HepG2 (cell line): ENCODE data around the gene SPPL2B. TPM values are rescaled to one million over a fixed set of nuclear protein-coding genes. Genes with fewer than 3 reads are reported as not detected.

Experiments used
- ARNT2 ChIP-seq: sonication (generic); formaldehyde crosslinking; IDR thresholded peaks from 2 replicates; pipeline ENCODE4 v1.8.0; 2022; ENCODE audit warnings: mild to moderate bottlenecking, low read depth, missing genetic modification reagents, moderate library complexity
- BHLHE40 ChIP-seq: IDR thresholded peaks from 2 replicates; pipeline ENCODE4 v1.6.1; 2011; ENCODE audit warnings: low read length, improper control_type of control experiment
- ELF3 ChIP-seq: IDR thresholded peaks from 2 replicates; pipeline ENCODE4 v1.6.1; 2016; ENCODE audit warnings: missing genetic modification reagents, missing compliant biosample characterization
- EP300 ChIP-seq, 3 experiments: sonication (generic) in 1 of 3; formaldehyde crosslinking in 1 of 3; IDR thresholded peaks; 2 replicates each; pipeline versions ENCODE4 v1.5.1 to v1.6.1; 2011 to 2020; ENCODE audit warnings: low read depth in 2 of 3, low read length in 2 of 3, borderline replicate concordance in 1 of 3, improper control_type of control experiment in 1 of 3, mild to moderate bottlenecking in 1 of 3, missing genetic modification reagents in 1 of 3, moderate library complexity in 1 of 3
- ETV6 ChIP-seq: sonication (generic); formaldehyde crosslinking; conservative IDR thresholded peaks from 2 replicates; pipeline ENCODE4 v1.4.0; 2020; ENCODE audit warnings: missing genetic modification reagents
- FOXA3 ChIP-seq: IDR thresholded peaks from 2 replicates; pipeline ENCODE4 v1.6.1; 2016; ENCODE audit warnings: missing genetic modification reagents, missing compliant biosample characterization
- GATAD1 ChIP-seq: IDR thresholded peaks from 2 replicates; pipeline ENCODE4 v1.6.1; 2016; ENCODE audit warnings: missing genetic modification reagents, missing compliant biosample characterization
- HMGA1 ChIP-seq: sonication (generic); formaldehyde crosslinking; conservative IDR thresholded peaks from 2 replicates; pipeline ENCODE4 v1.4.0; 2020; ENCODE audit warnings: missing genetic modification reagents
- HOXA7 ChIP-seq: sonication (generic); formaldehyde crosslinking; IDR thresholded peaks from 2 replicates; pipeline ENCODE4 v1.8.1; 2022; ENCODE audit warnings: mild to moderate bottlenecking, missing genetic modification reagents, moderate library complexity
- HOXD1 ChIP-seq: sonication (generic); formaldehyde crosslinking; IDR thresholded peaks from 2 replicates; pipeline ENCODE4 v1.5.0; 2020; ENCODE audit warnings: missing genetic modification reagents
- MAFG ChIP-seq: sonication (generic); formaldehyde crosslinking; IDR thresholded peaks from 2 replicates; pipeline ENCODE4 v1.5.1; 2020; ENCODE audit warnings: mild to moderate bottlenecking, missing genetic modification reagents
- MYC ChIP-seq: sonication (generic); formaldehyde crosslinking; IDR thresholded peaks from 2 replicates; pipeline ENCODE4 v1.9.0; 2021; ENCODE audit warnings: missing genetic modification reagents, borderline replicate concordance
- NCOA2 ChIP-seq: sonication (generic); formaldehyde crosslinking; IDR thresholded peaks from 2 replicates; pipeline ENCODE4 v1.8.0; 2022; ENCODE audit warnings: inconsistent platforms
- SALL1 ChIP-seq: sonication (generic); formaldehyde crosslinking; IDR thresholded peaks from 2 replicates; pipeline ENCODE4 v1.8.0; 2022; ENCODE audit warnings: mild to moderate bottlenecking, missing genetic modification reagents
- SOX5 ChIP-seq: IDR thresholded peaks from 2 replicates; pipeline ENCODE4 v1.6.1; 2016; ENCODE audit warnings: borderline replicate concordance
- SP1 ChIP-seq, 2 experiments: fragments of 450-650 bp in 1 of 2; sonication (generic) in 1 of 2; formaldehyde crosslinking in 1 of 2; IDR thresholded peaks; 2 replicates each; pipeline versions ENCODE4 v1.4.0 to v1.6.1; 2016 to 2020; ENCODE audit warnings: missing genetic modification reagents in 1 of 2
- STAG1 ChIP-seq: sonication (generic); formaldehyde crosslinking; IDR thresholded peaks from 2 replicates; pipeline ENCODE4 v1.4.0; 2020; ENCODE audit warnings: missing genetic modification reagents
- ZNF660 ChIP-seq: sonication (generic); formaldehyde crosslinking; IDR thresholded peaks from 2 replicates; pipeline ENCODE4 v1.5.1; 2020; ENCODE audit warnings: mild to moderate bottlenecking, low read depth, missing genetic modification reagents, borderline replicate concordance
- ZNF777 ChIP-seq: sonication (generic); formaldehyde crosslinking; IDR thresholded peaks from 2 replicates; pipeline ENCODE4 v1.4.0; 2020; ENCODE audit warnings: missing genetic modification reagents
- ZNF839 ChIP-seq: sonication (generic); formaldehyde crosslinking; IDR thresholded peaks from 2 replicates; pipeline ENCODE4 v1.4.0; 2020; ENCODE audit warnings: missing genetic modification reagents, mild to moderate bottlenecking, borderline replicate concordance
- polyA plus RNA-seq, 8 experiments: library from polyadenylated mRNA; depleted of rRNA in 3 of 8; stranded (reverse) in 7 of 8; unstranded in 1 of 8; fragments of >200 nt; fragmentation: Illumina TruSeq in 4 of 8; extraction: Trizol in 4 of 8; gene quantifications; 2 replicates each; pipeline versions ENCODE4 v1.2.1 to v1.2.3, GENCODE V29; 2011 to 2016; ENCODE audit warnings: low read depth in 4 of 8, missing spikeins in 1 of 8, mixed read lengths in 1 of 8; ENCODE audit not compliant: insufficient read depth in 1 of 8
- total RNA-seq, 5 experiments: library from RNA; depleted of rRNA; stranded (reverse); fragments of >200 nt; fragmentation: Illumina TruSeq; extraction: Trizol; gene quantifications; 2 replicates each; pipeline ENCODE4 v1.2.3, GENCODE V29; 2016; ENCODE audit warnings: low read depth in 1 of 5
- TF ChIP-seq, protein P1 (sequence below): sonication (generic); formaldehyde crosslinking; IDR thresholded peaks from 2 replicates; pipeline ENCODE4 v1.5.1; 2020; ENCODE audit warnings: mild to moderate bottlenecking, missing genetic modification reagents, moderate library complexity
- TF ChIP-seq, protein P2 (sequence below): sonication (generic); formaldehyde crosslinking; IDR thresholded peaks from 2 replicates; pipeline ENCODE4 v1.4.0; 2020; ENCODE audit warnings: missing genetic modification reagents, low read depth, mild to moderate bottlenecking, borderline replicate concordance
- TF ChIP-seq, protein P3 (sequence below): sonication (generic); formaldehyde crosslinking; IDR thresholded peaks from 2 replicates; pipeline ENCODE4 v1.5.0; 2020; ENCODE audit warnings: missing genetic modification reagents
- TF ChIP-seq, protein P4 (sequence below): sonication (generic); formaldehyde crosslinking; IDR thresholded peaks from 2 replicates; pipeline ENCODE4 v1.4.0; 2020; ENCODE audit warnings: missing genetic modification reagents

Gene SPPL2B
- total and polyA plus RNA-seq, 2 of the 13 experiments (the other 11 are each of a cell fraction or from before 2014, with no cell fraction given), result 14.9 to 15.2 TPM

DNA sequence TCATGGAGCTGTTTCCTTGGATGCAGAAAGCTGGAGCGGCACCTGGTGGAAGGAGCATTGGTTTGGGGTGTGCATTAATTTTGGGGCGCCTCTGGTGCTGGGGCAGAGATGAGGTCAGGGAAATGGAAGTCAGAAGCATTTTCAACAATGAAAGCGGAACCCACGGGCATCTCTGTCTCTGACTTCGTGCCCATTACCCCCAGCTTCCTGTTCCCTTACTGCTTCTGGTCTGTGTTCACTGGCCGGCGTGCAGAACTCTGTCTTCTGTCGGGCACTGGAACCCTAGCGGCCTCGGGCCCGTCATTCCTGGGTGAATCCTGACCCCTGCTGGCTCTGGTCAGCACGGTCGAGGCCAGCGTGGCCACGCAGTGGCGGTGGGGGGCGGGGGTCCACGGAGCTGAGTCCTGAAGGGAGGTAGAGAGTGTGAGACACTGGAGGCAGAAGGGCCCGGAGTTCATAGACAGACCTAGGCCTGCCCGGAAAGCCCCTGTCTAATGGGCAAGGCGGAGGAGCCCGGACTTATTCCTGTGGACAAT lies 12.6 kb upstream of the SPPL2B start (continued):
- TF ChIP-seq, protein P1, sequence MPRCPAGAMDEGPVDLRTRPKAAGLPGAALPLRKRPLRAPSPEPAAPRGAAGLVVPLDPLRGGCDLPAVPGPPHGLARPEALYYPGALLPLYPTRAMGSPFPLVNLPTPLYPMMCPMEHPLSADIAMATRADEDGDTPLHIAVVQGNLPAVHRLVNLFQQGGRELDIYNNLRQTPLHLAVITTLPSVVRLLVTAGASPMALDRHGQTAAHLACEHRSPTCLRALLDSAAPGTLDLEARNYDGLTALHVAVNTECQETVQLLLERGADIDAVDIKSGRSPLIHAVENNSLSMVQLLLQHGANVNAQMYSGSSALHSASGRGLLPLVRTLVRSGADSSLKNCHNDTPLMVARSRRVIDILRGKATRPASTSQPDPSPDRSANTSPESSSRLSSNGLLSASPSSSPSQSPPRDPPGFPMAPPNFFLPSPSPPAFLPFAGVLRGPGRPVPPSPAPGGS, result peak; percentile 41
- TF ChIP-seq SP1 (IDR thresholded peaks at IDR 0.05), result no peak
- TF ChIP-seq SP1 (CRISPR knock-in tag; IDR thresholded peaks at IDR 0.05), result peak; percentile 19; the same call in 1 of the 2 replicates
- TF ChIP-seq FOXA3, result peak; percentile 34; the same call in 1 of the 2 replicates
- no peak for TF ChIP-seq EP300 (IDR thresholded peaks at IDR 0.05; ENCODE audit: low read depth in 2 of 2, low read length in 2 of 2)
- no peak for TF ChIP-seq EP300 (CRISPR knock-in tag; IDR thresholded peaks at IDR 0.05; ENCODE audit: borderline replicate concordance)
- no peak for TF ChIP-seq HOXA7
- TF ChIP-seq NCOA2 (CRISPR knock-in tag), result no peak; the same call in 1 of the 2 replicates
- peak; percentile 93 for TF ChIP-seq STAG1 (CRISPR knock-in tag)
- TF ChIP-seq GATAD1 (CRISPR knock-in tag), result peak; percentile 73
- no peak for TF ChIP-seq ZNF660
- TF ChIP-seq MYC (CRISPR knock-in tag), result no peak
- no peak for TF ChIP-seq HMGA1 (CRISPR knock-in tag)
- TF ChIP-seq ARNT2 (CRISPR knock-in tag), result no peak
- TF ChIP-seq HOXD1 (CRISPR knock-in tag), result no peak
- TF ChIP-seq ELF3 (CRISPR knock-in tag), result peak; percentile 55; the same call in 1 of the 2 replicates
- no peak for TF ChIP-seq ZNF777 (CRISPR knock-in tag)
- TF ChIP-seq ETV6 (CRISPR knock-in tag), result no peak
- no peak for TF ChIP-seq MAFG (CRISPR knock-in tag)
- TF ChIP-seq, protein P2, sequence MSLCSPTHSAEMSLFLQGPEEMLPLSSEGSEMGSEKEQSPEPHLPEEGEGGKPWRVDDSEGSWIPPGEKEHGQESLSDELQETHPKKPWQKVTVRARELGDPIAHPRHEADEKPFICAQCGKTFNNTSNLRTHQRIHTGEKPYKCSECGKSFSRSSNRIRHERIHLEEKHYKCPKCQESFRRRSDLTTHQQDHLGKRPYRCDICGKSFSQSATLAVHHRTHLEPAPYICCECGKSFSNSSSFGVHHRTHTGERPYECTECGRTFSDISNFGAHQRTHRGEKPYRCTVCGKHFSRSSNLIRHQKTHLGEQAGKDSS, result 0 out of 2 replicates have a peak, but pooled peaks have one; percentile 48
- TF ChIP-seq BHLHE40, result 0 out of 2 replicates have a peak, but pooled peaks have one; percentile 18
- no peak for TF ChIP-seq ZNF839
- TF ChIP-seq, protein P3, sequence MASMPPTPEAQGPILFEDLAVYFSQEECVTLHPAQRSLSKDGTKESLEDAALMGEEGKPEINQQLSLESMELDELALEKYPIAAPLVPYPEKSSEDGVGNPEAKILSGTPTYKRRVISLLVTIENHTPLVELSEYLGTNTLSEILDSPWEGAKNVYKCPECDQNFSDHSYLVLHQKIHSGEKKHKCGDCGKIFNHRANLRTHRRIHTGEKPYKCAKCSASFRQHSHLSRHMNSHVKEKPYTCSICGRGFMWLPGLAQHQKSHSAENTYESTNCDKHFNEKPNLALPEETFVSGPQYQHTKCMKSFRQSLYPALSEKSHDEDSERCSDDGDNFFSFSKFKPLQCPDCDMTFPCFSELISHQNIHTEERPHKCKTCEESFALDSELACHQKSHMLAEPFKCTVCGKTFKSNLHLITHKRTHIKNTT, result no peak
- no peak for TF ChIP-seq SOX5
- TF ChIP-seq, protein P4, sequence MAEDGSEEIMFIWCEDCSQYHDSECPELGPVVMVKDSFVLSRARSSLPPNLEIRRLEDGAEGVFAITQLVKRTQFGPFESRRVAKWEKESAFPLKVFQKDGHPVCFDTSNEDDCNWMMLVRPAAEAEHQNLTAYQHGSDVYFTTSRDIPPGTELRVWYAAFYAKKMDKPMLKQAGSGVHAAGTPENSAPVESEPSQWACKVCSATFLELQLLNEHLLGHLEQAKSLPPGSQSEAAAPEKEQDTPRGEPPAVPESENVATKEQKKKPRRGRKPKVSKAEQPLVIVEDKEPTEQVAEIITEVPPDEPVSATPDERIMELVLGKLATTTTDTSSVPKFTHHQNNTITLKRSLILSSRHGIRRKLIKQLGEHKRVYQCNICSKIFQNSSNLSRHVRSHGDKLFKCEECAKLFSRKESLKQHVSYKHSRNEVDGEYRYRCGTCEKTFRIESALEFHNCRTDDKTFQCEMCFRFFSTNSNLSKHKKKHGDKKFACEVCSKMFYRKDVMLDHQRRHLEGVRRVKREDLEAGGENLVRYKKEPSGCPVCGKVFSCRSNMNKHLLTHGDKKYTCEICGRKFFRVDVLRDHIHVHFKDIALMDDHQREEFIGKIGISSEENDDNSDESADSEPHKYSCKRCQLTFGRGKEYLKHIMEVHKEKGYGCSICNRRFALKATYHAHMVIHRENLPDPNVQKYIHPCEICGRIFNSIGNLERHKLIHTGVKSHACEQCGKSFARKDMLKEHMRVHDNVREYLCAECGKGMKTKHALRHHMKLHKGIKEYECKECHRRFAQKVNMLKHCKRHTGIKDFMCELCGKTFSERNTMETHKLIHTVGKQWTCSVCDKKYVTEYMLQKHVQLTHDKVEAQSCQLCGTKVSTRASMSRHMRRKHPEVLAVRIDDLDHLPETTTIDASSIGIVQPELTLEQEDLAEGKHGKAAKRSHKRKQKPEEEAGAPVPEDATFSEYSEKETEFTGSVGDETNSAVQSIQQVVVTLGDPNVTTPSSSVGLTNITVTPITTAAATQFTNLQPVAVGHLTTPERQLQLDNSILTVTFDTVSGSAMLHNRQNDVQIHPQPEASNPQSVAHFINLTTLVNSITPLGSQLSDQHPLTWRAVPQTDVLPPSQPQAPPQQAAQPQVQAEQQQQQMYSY (CRISPR knock-in tag), result no peak
- TF ChIP-seq SALL1 (CRISPR knock-in tag), result peak; percentile 75
